Measurements from ENCODE around the gene XRCC4.

Gene XRCC4

DNA sequence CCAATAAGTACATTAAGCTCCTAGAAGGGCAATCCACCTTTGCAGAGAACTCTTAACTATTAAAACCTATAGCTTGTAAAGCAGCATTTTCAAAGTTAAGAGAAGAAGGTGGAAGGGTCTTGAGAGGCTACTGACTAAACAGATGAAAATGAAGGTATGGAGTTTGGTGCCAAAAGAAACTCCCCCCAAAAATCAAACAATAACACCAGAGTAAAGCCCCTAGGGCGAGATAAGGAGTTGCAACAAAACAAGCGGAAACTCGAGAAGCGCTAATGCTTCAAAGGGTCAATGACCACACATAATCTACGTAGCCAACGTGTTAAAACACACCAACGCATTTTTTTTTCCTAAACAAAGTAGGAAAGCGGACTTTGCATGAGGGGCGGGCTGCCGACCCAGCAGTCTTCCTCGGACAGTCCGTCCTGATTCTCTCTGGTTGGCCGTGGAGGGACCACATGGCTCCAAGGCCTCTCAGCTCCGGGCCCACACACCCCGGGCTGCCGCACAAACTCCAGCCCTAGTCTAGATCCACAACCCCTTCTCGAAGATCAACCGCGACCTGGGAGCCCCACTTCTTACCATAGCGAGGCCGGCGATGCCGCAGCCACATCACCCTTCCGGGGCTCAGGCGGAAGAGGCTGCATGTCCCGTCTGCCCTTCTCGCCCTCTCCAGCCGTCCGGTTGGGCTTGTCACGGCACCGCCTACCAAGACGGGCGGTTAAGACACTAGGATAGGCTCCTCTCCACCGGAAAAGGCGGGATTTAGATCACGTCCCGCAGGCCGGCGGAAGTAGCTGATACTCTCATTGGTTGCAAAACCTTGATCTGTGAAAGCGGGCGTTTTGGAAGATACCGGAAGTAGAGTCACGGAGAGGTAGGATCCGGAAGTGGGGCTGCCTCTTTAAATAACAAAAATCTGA is at the start of gene XRCC4, which contains the start of gene TMEM167A:
TSS of gene XRCC4 (plus strand) at position 806 of the 920 bp plus-strand sequence. CDS start 27,373 bp downstream, outside the sequence.
TSS of gene TMEM167A (minus strand) at position 653 of the 920 bp plus-strand sequence. CDS start at position 582, 71 bp downstream.
- peak; percentile 96 for DNase-seq (ENCODE audit: extremely low read depth, low read depth)
- TF ChIP-seq, protein P1, sequence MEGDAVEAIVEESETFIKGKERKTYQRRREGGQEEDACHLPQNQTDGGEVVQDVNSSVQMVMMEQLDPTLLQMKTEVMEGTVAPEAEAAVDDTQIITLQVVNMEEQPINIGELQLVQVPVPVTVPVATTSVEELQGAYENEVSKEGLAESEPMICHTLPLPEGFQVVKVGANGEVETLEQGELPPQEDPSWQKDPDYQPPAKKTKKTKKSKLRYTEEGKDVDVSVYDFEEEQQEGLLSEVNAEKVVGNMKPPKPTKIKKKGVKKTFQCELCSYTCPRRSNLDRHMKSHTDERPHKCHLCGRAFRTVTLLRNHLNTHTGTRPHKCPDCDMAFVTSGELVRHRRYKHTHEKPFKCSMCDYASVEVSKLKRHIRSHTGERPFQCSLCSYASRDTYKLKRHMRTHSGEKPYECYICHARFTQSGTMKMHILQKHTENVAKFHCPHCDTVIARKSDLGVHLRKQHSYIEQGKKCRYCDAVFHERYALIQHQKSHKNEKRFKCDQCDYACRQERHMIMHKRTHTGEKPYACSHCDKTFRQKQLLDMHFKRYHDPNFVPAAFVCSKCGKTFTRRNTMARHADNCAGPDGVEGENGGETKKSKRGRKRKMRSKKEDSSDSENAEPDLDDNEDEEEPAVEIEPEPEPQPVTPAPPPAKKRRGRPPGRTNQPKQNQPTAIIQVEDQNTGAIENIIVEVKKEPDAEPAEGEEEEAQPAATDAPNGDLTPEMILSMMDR (IDR thresholded peaks at IDR 0.05; ENCODE audit: low read depth, low read length, missing control alignments) = no peak
- H3K4me3 ChIP-seq (replicated peaks; ENCODE audit: low read depth, low read length) = peak within 1 kb of the TSS; percentile 65

DNA sequence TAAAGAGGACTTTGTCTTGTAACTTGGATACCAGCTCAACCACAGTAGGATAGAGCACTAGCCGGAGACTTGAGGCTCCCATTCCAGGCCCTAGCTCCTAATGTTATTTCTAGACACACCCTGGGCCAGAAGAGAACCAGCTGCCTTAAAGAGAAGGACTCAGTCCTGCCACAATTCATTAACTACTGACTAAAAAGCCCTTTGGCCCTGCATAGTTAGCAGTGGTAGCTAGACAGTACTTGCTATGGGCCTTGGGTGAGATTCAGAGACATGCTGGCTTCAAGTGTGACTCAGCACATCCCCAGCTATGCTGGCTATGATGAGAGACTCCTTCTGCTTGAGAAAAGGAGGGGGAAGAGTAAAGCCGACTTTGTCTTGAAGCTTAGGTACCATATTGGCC is 47.4 kb upstream of the XRCC4 start:
- no peak for DNase-seq (ENCODE audit: extremely low read depth, low read depth)
- no peak overlapping the region for H3K4me3 ChIP-seq (replicated peaks; ENCODE audit: low read depth, low read length)
- TF ChIP-seq, protein P1 (IDR thresholded peaks at IDR 0.05; ENCODE audit: low read depth, low read length, missing control alignments) = no peak

DNA sequence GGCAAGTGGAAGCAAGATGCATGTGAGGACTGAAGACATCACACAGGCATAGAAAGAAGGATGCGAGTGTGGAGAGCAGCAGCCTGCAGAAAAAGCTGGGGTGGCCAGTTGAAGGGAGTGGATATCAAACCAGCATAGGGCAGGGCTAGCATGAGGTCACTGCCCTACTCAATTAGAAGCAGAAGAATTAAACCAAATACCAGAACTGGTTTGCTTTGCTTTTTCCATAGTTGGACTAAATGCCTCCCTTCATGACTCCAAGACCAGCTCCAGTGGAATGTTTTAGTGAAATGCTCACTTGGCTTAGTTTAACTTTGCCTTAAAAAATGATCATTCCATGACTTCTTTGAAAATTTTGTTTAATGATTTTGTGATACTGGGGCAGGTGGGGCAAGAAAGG is 46.0 kb upstream of the XRCC4 start:
- no peak for DNase-seq (ENCODE audit: extremely low read depth, low read depth)
- TF ChIP-seq, protein P1 (IDR thresholded peaks at IDR 0.05; ENCODE audit: low read depth, low read length, missing control alignments) = no peak
- H3K4me3 ChIP-seq (replicated peaks; ENCODE audit: low read depth, low read length) = no peak overlapping the region

DNA sequence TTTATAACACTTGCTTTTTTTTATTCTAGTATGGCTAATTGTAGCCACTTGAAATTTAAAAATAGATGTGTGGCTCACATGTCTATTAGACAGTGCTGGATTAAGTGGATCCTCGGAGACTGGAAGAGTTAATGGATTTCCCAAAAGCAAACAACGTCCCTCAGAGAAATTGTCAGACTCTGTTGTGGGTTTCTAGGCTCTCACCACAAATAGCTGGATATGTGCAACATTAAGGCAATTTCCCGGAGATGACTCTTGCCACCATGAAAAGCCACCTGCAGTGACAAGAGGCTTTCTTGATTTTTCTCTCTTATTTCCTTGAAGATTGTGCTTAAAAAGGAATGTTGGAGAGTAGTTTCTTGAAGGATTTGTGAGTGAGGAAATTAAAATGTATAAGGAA is 43.3 kb upstream of the XRCC4 start:
- no peak for DNase-seq (ENCODE audit: extremely low read depth, low read depth)
- TF ChIP-seq, protein P1 (IDR thresholded peaks at IDR 0.05; ENCODE audit: low read depth, low read length, missing control alignments) = no peak
- no peak overlapping the region for H3K4me3 ChIP-seq (replicated peaks; ENCODE audit: low read depth, low read length)

DNA sequence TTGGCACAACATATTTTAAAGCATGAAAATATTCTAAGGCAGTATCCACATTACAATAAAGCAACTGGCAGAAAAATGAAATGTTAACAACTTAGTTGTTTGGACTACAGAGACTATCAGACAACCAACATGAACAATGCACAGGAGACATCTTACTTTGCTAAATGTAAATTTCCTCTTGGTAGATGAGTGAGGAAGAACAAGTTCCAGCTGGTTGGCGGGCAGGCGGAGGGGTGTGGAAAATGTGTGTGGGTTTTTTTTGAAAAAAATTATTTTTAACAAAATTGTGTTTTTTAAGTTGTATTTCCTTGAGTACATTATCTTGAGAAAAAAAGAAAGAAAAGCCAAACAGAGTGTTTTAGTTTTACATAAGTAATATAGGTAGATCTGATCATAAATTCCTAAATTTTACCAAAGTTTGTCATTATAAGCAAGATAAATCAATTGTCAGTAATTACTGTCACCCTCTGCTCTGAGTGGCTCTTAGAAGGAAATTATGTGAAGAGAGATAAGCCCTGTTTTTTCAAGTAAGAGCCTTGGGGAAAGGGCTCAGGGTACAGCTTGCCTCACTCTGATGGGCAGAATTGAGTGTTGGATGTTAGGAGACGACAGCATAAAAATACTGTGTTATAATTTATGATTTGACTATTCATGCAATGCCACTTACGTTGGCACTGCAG is 42.7 kb upstream of the XRCC4 start:
- no peak for DNase-seq (ENCODE audit: extremely low read depth, low read depth)
- TF ChIP-seq, protein P1 (IDR thresholded peaks at IDR 0.05; ENCODE audit: low read depth, low read length, missing control alignments) = no peak
- H3K4me3 ChIP-seq (replicated peaks; ENCODE audit: low read depth, low read length) = no peak overlapping the region

DNA sequence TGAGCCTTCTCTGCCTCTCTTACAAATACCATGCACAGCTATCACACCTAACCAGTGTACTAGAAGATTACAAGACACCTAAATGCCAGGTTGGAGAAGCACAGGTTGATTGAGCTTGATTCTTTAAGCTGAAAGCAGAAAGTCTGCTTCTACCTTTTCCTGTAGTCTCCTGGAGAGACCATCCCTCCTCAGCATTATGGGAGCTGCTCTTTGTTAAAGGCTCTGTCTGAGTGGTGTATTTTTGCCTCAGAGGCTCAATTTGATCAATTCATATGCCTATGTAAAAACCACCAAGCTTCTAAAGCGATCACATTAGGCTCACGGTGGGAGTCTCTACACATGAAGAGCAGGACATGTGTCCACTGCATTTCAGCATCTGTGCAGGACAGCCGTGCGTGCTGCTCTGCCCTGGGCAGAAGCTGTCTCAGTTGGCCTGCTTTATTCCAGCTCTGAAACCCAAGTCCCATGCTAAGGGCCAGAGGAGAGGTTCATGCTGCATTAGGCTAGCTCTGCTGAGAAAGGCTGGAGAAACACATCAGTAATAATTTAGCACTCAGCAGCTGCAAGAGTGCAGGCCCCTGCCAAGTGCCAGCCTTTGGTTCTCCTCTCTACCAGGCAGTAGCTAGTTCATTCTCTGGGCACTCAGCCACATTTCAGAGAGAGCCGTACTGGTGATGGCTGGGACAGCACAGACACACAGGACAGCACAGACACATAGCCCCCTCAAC is 41.8 kb upstream of the XRCC4 start:
- no peak for DNase-seq (ENCODE audit: extremely low read depth, low read depth)
- no peak overlapping the region for H3K4me3 ChIP-seq (replicated peaks; ENCODE audit: low read depth, low read length)
- TF ChIP-seq, protein P1 (IDR thresholded peaks at IDR 0.05; ENCODE audit: low read depth, low read length, missing control alignments) = no peak
